Measurements from ENCODE around the gene MUC3A.
"Not testable (repeated sequence)": the region's sequence is repeated elsewhere in the genome, so short reads cannot be mapped to it uniquely, and the experiment has no call there.

- not testable (repeated sequence) for TF ChIP-seq POLR2AphosphoS5 (IDR thresholded peaks at IDR 0.05; ENCODE audit: low read depth, low read length); SUZ12 (IDR thresholded peaks at IDR 0.05; ENCODE audit: low read length); CTCF (IDR thresholded peaks at IDR 0.05; ENCODE audit: control extremely low read depth in 1 of 3, insufficient read depth in 1 of 3, low read depth in 1 of 3, low read length in 3 of 3); ATF3 (IDR thresholded peaks at IDR 0.05; ENCODE audit: insufficient read depth, low read depth, low read length); EZH2 (IDR thresholded peaks at IDR 0.05; ENCODE audit: low read depth, low read length, severe bottlenecking); TAF1 (IDR thresholded peaks at IDR 0.05; ENCODE audit: low read depth, low read length); HDAC2 (IDR thresholded peaks at IDR 0.05; ENCODE audit: borderline replicate concordance in 1 of 2, low read depth in 2 of 2, low read length in 2 of 2); CREB1 (IDR thresholded peaks at IDR 0.05); RFX5 (IDR thresholded peaks at IDR 0.05; ENCODE audit: borderline replicate concordance, low read depth, low read length)
Measured at GRCh38 chr7:100936167-100936566, 13.2 kb upstream of the MUC3A start.

Data from H1 (cell line).